Adrenal gland (tissue), 12 donors: Measurements from ENCODE around the gene SIGLEC1. TPM values are rescaled to one million over a fixed set of nuclear protein-coding genes. Genes with fewer than 3 reads are reported as not detected.

Experiments
- DNase-seq, 7 donors: peaks; one replicate each; pipeline ENCODE4 v3.0.0-alpha.2; 2019 to 2020
- H3K27ac ChIP-seq, 5 donors: fragments of 200-600 bp; sonication (generic) in 4 of 5; 1 replicate in 3 of 5; 2 replicates in 2 of 5; pipeline versions ENCODE4 v1.5.1 to v1.8.0; 2016 to 2020; ENCODE audit warnings: mild to moderate bottlenecking in 1 of 5
- H3K27me3 ChIP-seq: fragments of 200-600 bp; 2 replicates; pipeline ENCODE4 v1.8.0; 2021
- H3K36me3 ChIP-seq, 2 donors: fragments of 200-600 bp; replicated peaks in 1 of 2; 1 replicate in 1 of 2; 2 replicates in 1 of 2; pipeline versions ENCODE4 v1.5.1 to v1.8.0; 2018 to 2022
- H3K4me1 ChIP-seq, 2 donors: fragments of 200-600 bp; replicated peaks in 1 of 2; 1 replicate in 1 of 2; 2 replicates in 1 of 2; pipeline versions ENCODE4 v1.5.1 to v1.8.0; 2018 to 2021
- H3K4me3 ChIP-seq, 4 donors: fragments of 200-600 bp; sonication (generic) in 3 of 4; one replicate each; pipeline ENCODE4 v1.5.1; 2016 to 2018
- H3K9me3 ChIP-seq, 3 donors: fragments of 200-600 bp; sonication (generic) in 1 of 3; replicated peaks in 1 of 3; 1 replicate in 2 of 3; 2 replicates in 1 of 3; pipeline versions ENCODE4 v1.5.1 to v1.8.0; 2016 to 2021
- POLR2A ChIP-seq, 2 donors: fragments of 450-650 bp; IDR thresholded peaks; one replicate each; pipeline ENCODE4 v1.6.1; 2017; ENCODE audit warnings: antibody characterized with exemption in 2 of 2, mild to moderate bottlenecking in 2 of 2, moderate library complexity in 1 of 2
- WGBS, 4 donors: extraction: QIAGEN DNeasy Blood & Tissue Kit in 2 of 4; methylation state at CpG; one replicate each; pipeline versions ENCODE4 v1.1.5 to v1.1.7; 2013 to 2017; 5-methylcytosine and 5-hydroxymethylcytosine counted together
- intact Hi-C, 2 donors: fragments of 100-400 bp; cut with DNase I; formaldehyde crosslinking; loops; one replicate each; pipeline versions ENCODE4 v1.14.1 to v1.15.0; 2022 to 2023
- polyA plus RNA-seq, 3 donors: library from polyadenylated mRNA; stranded (reverse); fragments of 200-250 nt in 2 of 3; fragments of 350-450 nt in 1 of 3; fragmentation: Illumina TruSeq in 1 of 3; extraction: RNeasy Lipid Tissue Mini Kit (QIAGEN cat#74804) in 1 of 3; gene quantifications; one replicate each; pipeline ENCODE4 v1.2.3, GENCODE V29; 2013 to 2014
- total RNA-seq, 9 donors: library from RNA; depleted of rRNA in 4 of 9; stranded (reverse); fragments of >200 nt in 4 of 9; fragments of 120-200 nt in 1 of 9; fragmentation: NEBNext Ultra II Directional in 1 of 9; extraction: Animal tissue kit (Norgen Biotek cat#: 25700) in 1 of 9; gene quantifications; one replicate each; pipeline versions ENCODE4 v1.1.0 to v1.2.4, GENCODE V29; 2013 to 2023
- TF ChIP-seq, protein P1 (sequence below), 6 experiments: fragments of 450-650 bp in 4 of 6; fragments of 200-600 bp in 2 of 6; sonication (generic) in 1 of 6; IDR thresholded peaks; 1 replicate in 5 of 6; 2 replicates in 1 of 6; pipeline versions ENCODE4 v1.5.1 to v1.8.0; 2016 to 2021; ENCODE audit warnings: antibody characterized with exemption in 6 of 6, mild to moderate bottlenecking in 2 of 6, moderate library complexity in 1 of 6
- donor health status: healthy with polysubstance abuse.
- donor health status: Bipolar disorder and iron deficiency.
- donor health status: DM: yes; HTN: yes; CAD: no.
- donor health status: DM: no; HTN: no; CAD: no.
- donor health status: DM: no; HTN: no; CAD: no.
- donor health status: DM: yes; HTN: yes; CAD: no.

The SIGLEC1 gene
- total and polyA plus RNA-seq, 12 donors = 0.33 to 47.2 (median 28.7) TPM

DNA sequence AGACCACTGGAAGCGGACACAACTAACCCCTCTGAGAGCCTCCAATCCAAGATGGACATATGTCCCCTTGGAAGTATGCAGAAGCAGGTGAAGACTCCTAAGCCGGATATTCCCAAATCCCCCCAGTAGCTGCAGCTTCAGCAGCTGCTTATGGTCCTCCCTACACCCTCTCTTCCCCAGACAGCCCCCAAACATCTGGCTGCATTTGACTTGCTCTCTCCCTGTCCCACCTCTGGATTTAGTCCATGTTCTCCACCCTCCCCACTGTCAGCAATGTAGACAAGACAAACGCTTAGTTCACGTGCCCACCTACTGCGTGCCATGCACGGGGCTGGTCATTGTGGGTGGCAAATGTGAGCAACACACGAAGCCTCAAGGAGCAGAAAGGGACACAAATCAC is 26.0 kb downstream of the SIGLEC1 start:
- WGBS, 4 donors = 65 to 76% (median 70%) methylated on average over 7 of the region's 7 CpGs
- no peak overlapping the region for H3K4me3 ChIP-seq
- H3K27me3 ChIP-seq = peaks cover 12% of the 10 kb centered on the region
- H3K36me3 ChIP-seq = no peaks in the 10 kb centered on the region
- intact Hi-C loops = no loop called here
- no peak for TF ChIP-seq POLR2A (IDR thresholded peaks at IDR 0.05)
- TF ChIP-seq, protein P1, sequence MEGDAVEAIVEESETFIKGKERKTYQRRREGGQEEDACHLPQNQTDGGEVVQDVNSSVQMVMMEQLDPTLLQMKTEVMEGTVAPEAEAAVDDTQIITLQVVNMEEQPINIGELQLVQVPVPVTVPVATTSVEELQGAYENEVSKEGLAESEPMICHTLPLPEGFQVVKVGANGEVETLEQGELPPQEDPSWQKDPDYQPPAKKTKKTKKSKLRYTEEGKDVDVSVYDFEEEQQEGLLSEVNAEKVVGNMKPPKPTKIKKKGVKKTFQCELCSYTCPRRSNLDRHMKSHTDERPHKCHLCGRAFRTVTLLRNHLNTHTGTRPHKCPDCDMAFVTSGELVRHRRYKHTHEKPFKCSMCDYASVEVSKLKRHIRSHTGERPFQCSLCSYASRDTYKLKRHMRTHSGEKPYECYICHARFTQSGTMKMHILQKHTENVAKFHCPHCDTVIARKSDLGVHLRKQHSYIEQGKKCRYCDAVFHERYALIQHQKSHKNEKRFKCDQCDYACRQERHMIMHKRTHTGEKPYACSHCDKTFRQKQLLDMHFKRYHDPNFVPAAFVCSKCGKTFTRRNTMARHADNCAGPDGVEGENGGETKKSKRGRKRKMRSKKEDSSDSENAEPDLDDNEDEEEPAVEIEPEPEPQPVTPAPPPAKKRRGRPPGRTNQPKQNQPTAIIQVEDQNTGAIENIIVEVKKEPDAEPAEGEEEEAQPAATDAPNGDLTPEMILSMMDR (IDR thresholded peaks at IDR 0.05) = no peak
- H3K4me1 ChIP-seq = peaks cover 0 to 5% of the 10 kb centered on the region in 2 donors
- H3K9me3 ChIP-seq = no peaks in the 10 kb centered on the region
- H3K27ac ChIP-seq = peak overlapping the region in 1 of 5 donors; percentile 73
- no peak for DNase-seq

GRCh38 chr20:3685341-3685740 is 27.1 kb downstream of the SIGLEC1 start:
- Histone ChIP-seq H3K27ac (no peak overlapping the region), H3K4me1 (peaks cover 0 to 7% of the 10 kb centered on the region in 2 donors), H3K9me3 (no peaks in the 10 kb centered on the region), H3K36me3 (no peaks in the 10 kb centered on the region), H3K4me3 (no peak overlapping the region), H3K27me3 (peaks cover 22% of the 10 kb centered on the region)
- intact Hi-C loops = no loop called here
- TF ChIP-seq, protein P1 (IDR thresholded peaks at IDR 0.05) = no peak
- no peak for DNase-seq
- WGBS, 4 donors = 46 to 69% (median 62%) methylated on average over 5 to 7 of the region's 7 CpGs

DNA sequence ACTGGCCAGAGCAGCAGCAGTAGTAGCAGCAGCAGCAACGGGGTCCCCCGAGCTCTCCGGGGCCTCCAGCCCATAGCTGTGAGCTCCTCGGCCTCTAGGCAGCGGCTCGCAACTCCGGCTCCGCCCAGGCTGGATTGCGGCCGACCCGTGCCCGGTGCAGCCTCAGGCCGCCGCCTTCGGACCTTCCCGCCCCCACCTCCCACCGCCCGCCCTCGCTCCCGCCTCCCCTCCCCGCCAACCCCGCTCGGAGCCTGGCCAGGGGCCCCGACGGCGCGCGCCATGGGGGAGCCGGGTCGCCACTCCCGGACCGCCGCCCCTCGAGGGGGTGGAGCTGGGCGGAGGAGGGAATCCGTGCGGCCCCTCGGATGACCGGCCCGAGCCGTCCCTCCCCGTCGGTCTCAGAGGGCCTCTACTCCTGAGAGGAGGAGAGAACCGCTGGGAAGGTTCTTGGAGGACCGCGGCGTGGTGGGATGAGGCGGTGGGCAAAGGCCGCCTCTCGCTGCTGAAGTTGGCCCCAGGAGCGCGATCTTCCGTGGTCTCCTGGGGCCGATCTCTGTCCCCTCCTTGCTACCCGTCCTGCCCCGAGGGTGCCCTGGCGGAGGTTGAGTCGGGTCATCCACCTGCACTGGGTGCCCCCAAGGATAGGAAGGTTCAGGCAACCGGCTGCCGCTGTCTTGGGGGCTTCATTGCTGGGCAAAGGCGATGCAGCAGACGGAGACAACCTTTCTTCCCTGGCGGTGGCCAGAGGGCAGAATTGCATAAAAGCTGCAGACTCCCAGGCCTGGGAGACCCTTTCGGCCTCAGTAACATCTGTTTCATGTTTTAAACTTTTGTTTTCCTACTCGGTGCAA is 30.2 kb downstream of the SIGLEC1 start, which contains the start of gene ADAM33:
Gene ADAM33 (minus strand): TSS at position 80 of the 851 bp plus-strand sequence. CDS start 6 bp downstream, at position 74.
- Histone ChIP-seq H3K27me3 (peaks cover 24% of the 10 kb centered on the region), H3K9me3 (no peaks in the 10 kb centered on the region), H3K36me3 (no peaks in the 10 kb centered on the region), H3K4me3 (peak within 1 kb of the TSS in 2 of 4 donors; percentile 14 to 48), H3K4me1 (peaks cover 0 to 7% of the 10 kb centered on the region in 2 donors), H3K27ac (peak within 1 kb of the TSS in 1 of 5 donors; percentile 71)
- WGBS, 4 donors = 13 to 39% (median 19%) methylated on average over 7 to 65 of the region's 65 CpGs
- intact Hi-C loops = no loop called here
- DNase-seq = peak in 1 of 7 donors; percentile 21
- TF ChIP-seq, protein P1 (IDR thresholded peaks at IDR 0.05) = no peak
- TF ChIP-seq POLR2A (IDR thresholded peaks at IDR 0.05) = no peak

GRCh38 chr20:3681352-3681930 is 31.0 kb downstream of the SIGLEC1 start:
- Histone ChIP-seq H3K9me3 (no peaks in the 10 kb centered on the region), H3K4me3 (peak overlapping the region in 2 of 4 donors; percentile 14 to 48)

More at GRCh38 chr20:3681352-3681930, 31.0 kb downstream of the SIGLEC1 start:
- no peak for DNase-seq
- H3K27me3 ChIP-seq = peaks cover 24% of the 10 kb centered on the region
- intact Hi-C loops = no loop called here
- TF ChIP-seq POLR2A (IDR thresholded peaks at IDR 0.05) = no peak
- TF ChIP-seq, protein P1 (IDR thresholded peaks at IDR 0.05) = no peak
- H3K36me3 ChIP-seq = no peaks in the 10 kb centered on the region
- peaks cover 0 to 7% of the 10 kb centered on the region in 2 donors for H3K4me1 ChIP-seq
- 18 to 50% (median 29%) methylated on average over 7 to 32 of the region's 32 CpGs for WGBS, 4 donors
- peak overlapping the region in 1 of 5 donors; percentile 71 for H3K27ac ChIP-seq
